ENCODE measurements around the gene FOXO1. TPM values are rescaled to one million over a fixed set of nuclear protein-coding genes. Genes with fewer than 3 reads are reported as not detected.

FOXO1 gene
- total RNA-seq, 1 donor from 2014 or later, result 50.4 TPM

DNA sequence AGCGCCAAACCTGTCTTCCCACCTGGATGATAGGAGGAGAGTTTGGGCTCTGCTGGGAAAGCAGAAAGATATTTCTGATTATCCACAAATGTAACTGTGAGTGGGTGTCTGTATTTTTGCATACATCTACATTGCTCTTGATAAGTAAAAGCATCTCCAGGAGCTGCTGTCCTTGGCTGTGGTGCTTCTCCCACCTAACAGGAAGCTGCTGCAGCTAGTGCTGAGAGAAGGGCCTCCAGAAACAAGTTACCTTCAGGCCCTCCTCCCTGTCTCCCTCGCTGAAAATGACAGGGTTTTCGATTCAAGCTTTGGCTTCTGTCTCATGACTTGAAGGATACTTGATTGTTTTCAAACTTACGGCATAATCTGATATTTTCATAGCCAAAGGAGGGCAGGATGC lies 90.1 kb downstream of the FOXO1 start:
- Mint-ChIP-seq H3K4me1 (peaks cover 98% of the 10 kb centered on the region), H3K4me3 (no peak overlapping the region), H3K27me3 (no peaks in the 10 kb centered on the region), H3K9me3 (no peaks in the 10 kb centered on the region), H3K36me3 (ENCODE audit: low read depth) (peaks cover 2% of the 10 kb centered on the region), H3K27ac (peak overlapping the region; percentile 27)
- CTCF ChIA-PET, result no interaction called here
- DNase-seq, result no peak
- POLR2A ChIA-PET, result interaction anchor here (0.6 to 1.3 kb wide), 4 partner anchors 12 to 85 kb away, joined by 3 to 11 read pairs (median 5); no protein-coding TSS in a partner anchor
- no peak for ATAC-seq (ENCODE audit: low read depth)
- TF ChIP-seq, protein P1, sequence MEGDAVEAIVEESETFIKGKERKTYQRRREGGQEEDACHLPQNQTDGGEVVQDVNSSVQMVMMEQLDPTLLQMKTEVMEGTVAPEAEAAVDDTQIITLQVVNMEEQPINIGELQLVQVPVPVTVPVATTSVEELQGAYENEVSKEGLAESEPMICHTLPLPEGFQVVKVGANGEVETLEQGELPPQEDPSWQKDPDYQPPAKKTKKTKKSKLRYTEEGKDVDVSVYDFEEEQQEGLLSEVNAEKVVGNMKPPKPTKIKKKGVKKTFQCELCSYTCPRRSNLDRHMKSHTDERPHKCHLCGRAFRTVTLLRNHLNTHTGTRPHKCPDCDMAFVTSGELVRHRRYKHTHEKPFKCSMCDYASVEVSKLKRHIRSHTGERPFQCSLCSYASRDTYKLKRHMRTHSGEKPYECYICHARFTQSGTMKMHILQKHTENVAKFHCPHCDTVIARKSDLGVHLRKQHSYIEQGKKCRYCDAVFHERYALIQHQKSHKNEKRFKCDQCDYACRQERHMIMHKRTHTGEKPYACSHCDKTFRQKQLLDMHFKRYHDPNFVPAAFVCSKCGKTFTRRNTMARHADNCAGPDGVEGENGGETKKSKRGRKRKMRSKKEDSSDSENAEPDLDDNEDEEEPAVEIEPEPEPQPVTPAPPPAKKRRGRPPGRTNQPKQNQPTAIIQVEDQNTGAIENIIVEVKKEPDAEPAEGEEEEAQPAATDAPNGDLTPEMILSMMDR (IDR thresholded peaks at IDR 0.05), result no peak
- intact Hi-C loops (cut with micrococcal nuclease), result no loop called here

- ChIA-PET POLR2A (interaction anchor here (0.6 to 1.3 kb wide), 3 partner anchors 17 to 384 kb away, joined by 3 to 8 read pairs (median 3); no protein-coding TSS in a partner anchor), CTCF (no interaction called here)
- no peak for DNase-seq
- Mint-ChIP-seq H3K27me3 (no peaks in the 10 kb centered on the region), H3K4me1 (peaks cover 97% of the 10 kb centered on the region), H3K9me3 (no peaks in the 10 kb centered on the region), H3K36me3 (ENCODE audit: low read depth) (peaks cover 5% of the 10 kb centered on the region), H3K4me3 (no peak overlapping the region), H3K27ac (peak overlapping the region; percentile 53)
- intact Hi-C loops (cut with micrococcal nuclease), result loop anchor here (2.0 kb wide), 1 partner anchor 14 kb away; no protein-coding TSS in a partner anchor
- ATAC-seq (ENCODE audit: low read depth), result no peak
- TF ChIP-seq, protein P1 (IDR thresholded peaks at IDR 0.05), result no peak
Measured at GRCh38 chr13:40572961-40573360, 93.5 kb downstream of the FOXO1 start.

GRCh38 chr13:40571338-40571963 lies 95.0 kb downstream of the FOXO1 start:
- ChIA-PET POLR2A (no interaction called here), CTCF (interaction anchor here (1.1 to 1.9 kb wide), 2 partner anchors 20 to 97 kb away, joined by 3 to 5 read pairs; no protein-coding TSS in a partner anchor)
- peaks cover 93% of the 10 kb centered on the region for H3K4me1 Mint-ChIP-seq
- peak overlapping the region; percentile 73 for H3K27ac Mint-ChIP-seq
- H3K9me3 Mint-ChIP-seq, result no peaks in the 10 kb centered on the region
- no peaks in the 10 kb centered on the region for H3K27me3 Mint-ChIP-seq
- DNase-seq, result no peak
- TF ChIP-seq, protein P1 (IDR thresholded peaks at IDR 0.05), result no peak
- H3K4me3 Mint-ChIP-seq, result peak overlapping the region; percentile 44
- H3K36me3 Mint-ChIP-seq (ENCODE audit: low read depth), result peaks cover 5% of the 10 kb centered on the region
- peak; percentile 41 for ATAC-seq (ENCODE audit: low read depth)
- intact Hi-C loops (cut with micrococcal nuclease), result loop anchor here (1.0 kb wide), 1 partner anchor 8 kb away; no protein-coding TSS in a partner anchor

GRCh38 chr13:40570930-40571329 lies 95.5 kb downstream of the FOXO1 start:
- peaks cover 90% of the 10 kb centered on the region for H3K4me1 Mint-ChIP-seq
- H3K36me3 Mint-ChIP-seq (ENCODE audit: low read depth), result peaks cover 3% of the 10 kb centered on the region
- ATAC-seq (ENCODE audit: low read depth) (peak; percentile 15), DNase-seq (no peak)
- peak overlapping the region; percentile 73 for H3K27ac Mint-ChIP-seq
- POLR2A ChIA-PET, result no interaction called here
- no peaks in the 10 kb centered on the region for H3K9me3 Mint-ChIP-seq
- no peaks in the 10 kb centered on the region for H3K27me3 Mint-ChIP-seq
- CTCF ChIA-PET, result interaction anchor here (1.1 to 1.9 kb wide), 2 partner anchors 20 to 97 kb away, joined by 3 to 5 read pairs; no protein-coding TSS in a partner anchor
- no peak overlapping the region for H3K4me3 Mint-ChIP-seq
- intact Hi-C loops (cut with micrococcal nuclease), result loop anchor here (1.0 kb wide), 1 partner anchor 8 kb away; no protein-coding TSS in a partner anchor
- TF ChIP-seq, protein P1 (IDR thresholded peaks at IDR 0.05), result no peak

- DNase-seq (no peak), ATAC-seq (ENCODE audit: low read depth) (no peak)
- Mint-ChIP-seq H3K9me3 (no peaks in the 10 kb centered on the region), H3K27me3 (no peaks in the 10 kb centered on the region), H3K4me3 (no peak overlapping the region), H3K27ac (peak overlapping the region; percentile 24), H3K4me1 (peaks cover 90% of the 10 kb centered on the region), H3K36me3 (ENCODE audit: low read depth) (peaks cover 3% of the 10 kb centered on the region)
- TF ChIP-seq, protein P1 (IDR thresholded peaks at IDR 0.05), result no peak
- intact Hi-C loops (cut with micrococcal nuclease), result no loop called here
- ChIA-PET POLR2A (interaction anchor here (1.3 kb wide), 1 partner anchor 96 kb away, joined by 3 read pairs; no protein-coding TSS in a partner anchor), CTCF (no interaction called here)
Measured at GRCh38 chr13:40569024-40569350, 97.5 kb downstream of the FOXO1 start.
